GM12878 (cell line): ENCODE data around the gene FOXP4. TPM values are rescaled to one million over a fixed set of nuclear protein-coding genes. Genes with fewer than 3 reads are reported as not detected.

ENCODE experiments used
- ATAC-seq: fragments of 200-7000 bp; cut with Tn5 transposase; 3 replicates; pipeline ENCODE4 v1.9.1; 2020; ENCODE audit warnings: mild to moderate bottlenecking, moderate library complexity
- BruUV-seq: library from RNA; stranded (reverse); fragments of 400-500 nt; replicated peaks from 2 replicates; lab custom pipeline; 2021; lab: Mats Ljungman, UMichigan
- CTCF ChIA-PET: fragments of 300-600 bp; sonication (Branson Sonifier 250); formaldehyde crosslinking; extraction: SDS; loops from one replicate; lab custom pipeline; 2021; ENCODE audit warnings: inconsistent platforms; lab: Yijun Ruan, JAX
- POLR2A ChIA-PET: fragments of 350-600 bp; formaldehyde crosslinking; extraction: SDS; loops from one replicate; lab custom pipeline; 2021; ENCODE audit warnings: inconsistent platforms; lab: Charles Lee
- RAD21 ChIA-PET: fragments of 300-600 bp; sonication (Branson Sonifier 250); formaldehyde crosslinking; loops from one replicate; lab custom pipeline; 2023; ENCODE audit warnings: antibody characterized with exemption; ENCODE audit not compliant: unreplicated experiment; lab: Charles Lee
- SMC1A ChIA-PET: fragments of 300-600 bp; sonication (Branson Sonifier 250); formaldehyde crosslinking; loops from one replicate; lab custom pipeline; 2023; ENCODE audit not compliant: unreplicated experiment, uncharacterized antibody; lab: Charles Lee
- DNase-seq: peaks from one replicate; pipeline ENCODE4 v3.0.0-alpha.2; 2011; ENCODE audit warnings: low read depth, low spot score
- FAIRE-seq: peaks from 3 replicates; lab custom pipeline; 2011; peaks lifted over from hg19 to GRCh38; lab: Jason Lieb, UNC
- H2AFZ ChIP-seq: 2 replicates; pipeline ENCODE4 v1.6.0; 2011; ENCODE audit warnings: low read depth, low read length, control low read depth; ENCODE audit not compliant: control insufficient read depth
- H3K27ac ChIP-seq: 2 replicates; pipeline ENCODE4 v1.5.1; 2011; ENCODE audit warnings: control low read depth; ENCODE audit not compliant: control insufficient read depth, insufficient read depth
- H3K27me3 ChIP-seq, 2 experiments: replicated peaks in 1 of 2; 2 replicates each; pipeline versions ENCODE4 v1.6.0 to v1.6.1; 2011; ENCODE audit warnings: low read length in 1 of 2; ENCODE audit not compliant: control insufficient read depth in 2 of 2, insufficient read depth in 2 of 2
- H3K36me3 ChIP-seq, 2 experiments: 2 replicates each; pipeline ENCODE4 v1.5.1; 2011; ENCODE audit warnings: low read length in 1 of 2; ENCODE audit not compliant: control insufficient read depth in 2 of 2, insufficient read depth in 2 of 2
- H3K4me1 ChIP-seq: 2 replicates; pipeline ENCODE4 v1.6.1; 2011; ENCODE audit warnings: mild to moderate bottlenecking, low read length, moderate library complexity, mixed read lengths; ENCODE audit not compliant: control insufficient read depth, insufficient read depth
- H3K4me2 ChIP-seq: 2 replicates; pipeline ENCODE4 v1.6.0; 2011; ENCODE audit warnings: control low read depth; ENCODE audit not compliant: control insufficient read depth, insufficient read depth
- H3K4me3 ChIP-seq: fragments of 200-600 bp; sonication (generic); 2 replicates; pipeline ENCODE4 v1.5.1; 2016
- H3K79me2 ChIP-seq: 2 replicates; pipeline ENCODE4 v1.6.0; 2011; ENCODE audit warnings: low read length; ENCODE audit not compliant: control insufficient read depth, insufficient read depth
- H3K9ac ChIP-seq: 2 replicates; pipeline ENCODE4 v1.8.0; 2011; ENCODE audit warnings: low read length, control low read depth, mixed read lengths; ENCODE audit not compliant: control insufficient read depth, insufficient read depth
- H3K9me3 ChIP-seq: replicated peaks from 3 replicates; pipeline ENCODE4 v1.5.1; 2011; ENCODE audit warnings: mild to moderate bottlenecking, low read length; ENCODE audit not compliant: control insufficient read depth, insufficient read depth
- H4K20me1 ChIP-seq: 2 replicates; pipeline ENCODE4 v1.6.0; 2011; ENCODE audit not compliant: control insufficient read depth, insufficient read depth
- EGR1 ChIP-seq, 2 experiments: IDR thresholded peaks; 1 replicate in 1 of 2; 2 replicates in 1 of 2; pipeline ENCODE4 v1.6.1; 2011 to 2012; ENCODE audit warnings: low read depth in 2 of 2, low read length in 2 of 2, borderline replicate concordance in 1 of 2, mild to moderate bottlenecking in 1 of 2, moderate library complexity in 1 of 2
- EZH2 ChIP-seq: IDR thresholded peaks from 2 replicates; pipeline ENCODE4 v1.6.1; 2012; ENCODE audit warnings: low read depth, mild to moderate bottlenecking, control low read depth, inconsistent platforms, low read length, borderline replicate concordance; ENCODE audit not compliant: control insufficient read depth
- JUNB ChIP-seq: IDR thresholded peaks from 2 replicates; pipeline ENCODE4 v1.6.1; 2016; ENCODE audit warnings: antibody characterized with exemption, mild to moderate bottlenecking
- MTA3 ChIP-seq: IDR thresholded peaks from 2 replicates; pipeline ENCODE4 v1.6.1; 2012; ENCODE audit warnings: low read length, inconsistent platforms, borderline replicate concordance
- SREBF2 ChIP-seq: IDR thresholded peaks from 2 replicates; pipeline ENCODE4 v1.6.1; 2012; ENCODE audit warnings: mild to moderate bottlenecking, low read length
- ZNF592 ChIP-seq: fragments of 450-650 bp; IDR thresholded peaks from 2 replicates; pipeline ENCODE4 v1.6.1; 2017; ENCODE audit warnings: mild to moderate bottlenecking, moderate library complexity
- WGBS: methylation state at CpG from one replicate; pipeline ENCODE4 v1.1.6; 2016; ENCODE audit warnings: low lambda C conversion rate; ENCODE audit not compliant: insufficient replicate concordance, insufficient coverage; ENCODE audit errors: missing lambda C conversion rate; 5-methylcytosine and 5-hydroxymethylcytosine counted together
- in situ Hi-C: fragments of 300-500 bp; cut with MboI; formaldehyde crosslinking; loops from 9 replicates; pipeline ENCODE4 v1.14.3; 2018; ENCODE audit warnings: mixed read lengths
- intact Hi-C: fragments of 100-400 bp; cut with micrococcal nuclease; formaldehyde crosslinking; loops from one replicate; pipeline ENCODE4 v1.14.2; 2022; ENCODE audit not compliant: unreplicated experiment
- polyA plus RNA-seq, 11 experiments: library from polyadenylated mRNA; depleted of rRNA in 4 of 11; unstranded in 6 of 11; stranded (reverse) in 5 of 11; fragments of >200 nt; fragmentation: Nextera tagmentation in 4 of 11; fragmentation: Illumina TruSeq in 1 of 11; extraction: Ambion mirVana in 4 of 11; extraction: Trizol in 1 of 11; gene quantifications; 1 replicate in 1 of 11; 2 replicates in 10 of 11; pipeline versions ENCODE4 v1.2.1 to v1.2.3, GENCODE V29; 2011 to 2016; ENCODE audit warnings: inconsistent platforms in 2 of 11, missing spikeins in 2 of 11, low read depth in 1 of 11
- total RNA-seq, 4 experiments: library from RNA; depleted of rRNA in 3 of 4; stranded (reverse); fragments of >200 nt in 3 of 4; fragmentation: Illumina TruSeq in 1 of 4; extraction: Trizol in 1 of 4; gene quantifications; 2 replicates each; pipeline versions ENCODE4 v1.2.1 to v1.2.3, GENCODE V29; 2013 to 2021
- TF ChIP-seq, protein P1 (sequence below): fragments of 450-650 bp; IDR thresholded peaks from 2 replicates; pipeline ENCODE4 v1.6.1; 2014; ENCODE audit warnings: mild to moderate bottlenecking
- TF ChIP-seq, protein P2 (sequence below): fragments of 450-650 bp; IDR thresholded peaks from 2 replicates; pipeline ENCODE4 v1.6.1; 2016; ENCODE audit warnings: mild to moderate bottlenecking
- TF ChIP-seq, protein P3 (sequence below): IDR thresholded peaks from 2 replicates; pipeline ENCODE4 v1.6.1; 2012; ENCODE audit warnings: low read depth, low read length, improper control_type of control experiment
- TF ChIP-seq, protein P4 (sequence below): IDR thresholded peaks from 2 replicates; pipeline ENCODE4 v1.6.1; 2011; ENCODE audit warnings: low read depth, mild to moderate bottlenecking, low read length, moderate library complexity, borderline replicate concordance; ENCODE audit errors: extremely low read depth

Gene FOXP4
- total and polyA plus RNA-seq, 10 of the 15 experiments (the other 5 are each of a cell fraction or from before 2014, with no cell fraction given), result 0.31 to 46.1 (median 2.3) TPM

DNA sequence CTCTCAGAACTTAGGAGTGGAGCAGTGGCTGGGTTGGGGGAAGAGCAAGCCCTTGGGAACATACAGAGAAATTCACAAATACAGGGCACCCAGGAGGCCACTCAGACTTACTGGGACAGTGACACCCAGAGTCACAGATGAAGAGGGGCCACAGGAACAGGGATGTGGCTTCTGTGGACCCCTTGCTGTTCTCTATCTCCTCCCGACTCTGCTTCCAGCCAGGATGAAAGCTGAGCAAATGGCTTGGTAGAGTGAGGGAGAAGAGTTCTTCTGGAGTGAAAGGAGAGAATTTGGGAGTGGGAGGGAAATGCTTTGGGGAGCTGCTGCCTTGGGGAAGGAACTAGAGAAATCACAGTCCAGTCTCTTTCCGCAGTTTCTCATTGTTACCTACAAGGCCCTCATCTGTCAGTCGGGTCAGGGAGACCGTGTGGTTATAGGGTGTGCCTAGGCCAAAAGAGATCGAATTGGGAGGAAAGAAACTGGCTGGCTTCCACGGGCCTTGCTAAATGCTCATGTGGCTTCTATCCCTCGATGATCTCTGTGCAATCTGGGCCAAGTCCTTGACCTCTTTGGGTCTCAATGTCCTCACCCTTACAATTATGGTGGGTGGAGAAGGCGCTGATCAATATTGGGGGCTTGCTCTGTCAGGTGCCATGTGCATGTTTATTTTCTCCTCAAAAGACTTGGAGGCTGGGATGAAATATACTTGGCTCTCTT lies 17.0 kb downstream of the FOXP4 start:
- no TSS peak for BruUV-seq
- H3K4me1 ChIP-seq, result peaks cover 5% of the 10 kb centered on the region; the same call in 1 of the 2 replicates
- CTCF ChIA-PET, result interaction anchor here (1.1 to 1.5 kb wide), 2 partner anchors 101 to 138 kb away, joined by 3 to 7 read pairs; no protein-coding TSS in a partner anchor
- H3K9me3 ChIP-seq, result no peaks in the 10 kb centered on the region
- ATAC-seq (no peak), FAIRE-seq (no peak), DNase-seq (no peak)
- in situ Hi-C loops, result no loop called here
- RAD21 ChIA-PET, result interaction anchor here (1.6 kb wide), 1 partner anchor 100 kb away, joined by 4 read pairs; no protein-coding TSS in a partner anchor
- POLR2A ChIA-PET, result interaction anchor here (0.5 to 0.8 kb wide), 2 partner anchors 15 to 126 kb away, joined by 3 to 4 read pairs; no protein-coding TSS in a partner anchor
- H3K4me2 ChIP-seq, result no peak overlapping the region
- WGBS, result 88% methylated on average over 8 of the region's 8 CpGs
- SMC1A ChIA-PET, result no interaction called here
- no peaks in the 10 kb centered on the region for H3K27me3 ChIP-seq
- H2AFZ ChIP-seq, result no peak overlapping the region
- H3K36me3 ChIP-seq, result peaks cover 5 to 14% of the 10 kb centered on the region in 2 experiments; a peak in 3 of 4 replicates
- intact Hi-C loops, result no loop called here
- no peaks in the 10 kb centered on the region for H4K20me1 ChIP-seq
- H3K9ac ChIP-seq, result no peak overlapping the region
- H3K4me3 ChIP-seq, result no peak overlapping the region
- TF ChIP-seq, protein P1, sequence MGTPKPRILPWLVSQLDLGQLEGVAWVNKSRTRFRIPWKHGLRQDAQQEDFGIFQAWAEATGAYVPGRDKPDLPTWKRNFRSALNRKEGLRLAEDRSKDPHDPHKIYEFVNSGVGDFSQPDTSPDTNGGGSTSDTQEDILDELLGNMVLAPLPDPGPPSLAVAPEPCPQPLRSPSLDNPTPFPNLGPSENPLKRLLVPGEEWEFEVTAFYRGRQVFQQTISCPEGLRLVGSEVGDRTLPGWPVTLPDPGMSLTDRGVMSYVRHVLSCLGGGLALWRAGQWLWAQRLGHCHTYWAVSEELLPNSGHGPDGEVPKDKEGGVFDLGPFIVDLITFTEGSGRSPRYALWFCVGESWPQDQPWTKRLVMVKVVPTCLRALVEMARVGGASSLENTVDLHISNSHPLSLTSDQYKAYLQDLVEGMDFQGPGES, result no peak
- TF ChIP-seq, protein P2, sequence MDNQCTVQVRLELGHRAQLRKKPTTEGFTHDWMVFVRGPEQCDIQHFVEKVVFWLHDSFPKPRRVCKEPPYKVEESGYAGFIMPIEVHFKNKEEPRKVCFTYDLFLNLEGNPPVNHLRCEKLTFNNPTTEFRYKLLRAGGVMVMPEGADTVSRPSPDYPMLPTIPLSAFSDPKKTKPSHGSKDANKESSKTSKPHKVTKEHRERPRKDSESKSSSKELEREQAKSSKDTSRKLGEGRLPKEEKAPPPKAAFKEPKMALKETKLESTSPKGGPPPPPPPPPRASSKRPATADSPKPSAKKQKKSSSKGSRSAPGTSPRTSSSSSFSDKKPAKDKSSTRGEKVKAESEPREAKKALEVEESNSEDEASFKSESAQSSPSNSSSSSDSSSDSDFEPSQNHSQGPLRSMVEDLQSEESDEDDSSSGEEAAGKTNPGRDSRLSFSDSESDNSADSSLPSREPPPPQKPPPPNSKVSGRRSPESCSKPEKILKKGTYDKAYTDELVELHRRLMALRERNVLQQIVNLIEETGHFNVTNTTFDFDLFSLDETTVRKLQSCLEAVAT, result no peak
- TF ChIP-seq EGR1 (IDR thresholded peaks at IDR 0.05; ENCODE audit: borderline replicate concordance in 1 of 2, low read depth in 2 of 2, low read length in 2 of 2), result no peak
- TF ChIP-seq MTA3, result no peak
- TF ChIP-seq, protein P3, sequence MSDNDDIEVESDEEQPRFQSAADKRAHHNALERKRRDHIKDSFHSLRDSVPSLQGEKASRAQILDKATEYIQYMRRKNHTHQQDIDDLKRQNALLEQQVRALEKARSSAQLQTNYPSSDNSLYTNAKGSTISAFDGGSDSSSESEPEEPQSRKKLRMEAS, result no peak
- no peak for TF ChIP-seq JUNB
- no peak for TF ChIP-seq SREBF2
- no peak for TF ChIP-seq ZNF592
- TF ChIP-seq EZH2, result no peak
- TF ChIP-seq, protein P4, sequence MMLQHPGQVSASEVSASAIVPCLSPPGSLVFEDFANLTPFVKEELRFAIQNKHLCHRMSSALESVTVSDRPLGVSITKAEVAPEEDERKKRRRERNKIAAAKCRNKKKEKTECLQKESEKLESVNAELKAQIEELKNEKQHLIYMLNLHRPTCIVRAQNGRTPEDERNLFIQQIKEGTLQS, result no peak
- H3K27ac ChIP-seq, result no peak overlapping the region
- H3K79me2 ChIP-seq, result peaks cover 9% of the 10 kb centered on the region
